PFSK-1 (cell line): Measurements from ENCODE around the gene RPS6KA2.

ENCODE experiments used
- FOXP2 ChIP-seq: optimal IDR thresholded peaks from 2 replicates; pipeline ENCODE3; 2011; ENCODE audit warnings: borderline replicate concordance, control low read depth, inconsistent platforms; ENCODE audit not compliant: insufficient read depth; ENCODE audit errors: extremely low read length, extremely low read depth
- POLR2AphosphoS5 ChIP-seq: IDR thresholded peaks from 2 replicates; pipeline ENCODE4 v1.6.1; 2012; ENCODE audit warnings: low read depth, mild to moderate bottlenecking, control low read depth, low read length, moderate library complexity
- SIN3A ChIP-seq: IDR thresholded peaks from 2 replicates; pipeline ENCODE4 v1.6.1; 2012; ENCODE audit warnings: mild to moderate bottlenecking, low read length, moderate library complexity, borderline replicate concordance; ENCODE audit not compliant: insufficient read depth
- TAF1 ChIP-seq: IDR thresholded peaks from 2 replicates; pipeline ENCODE4 v1.6.1; 2012; ENCODE audit warnings: low read length, control low read depth, borderline replicate concordance; ENCODE audit not compliant: insufficient read depth
- TF ChIP-seq, protein P1 (sequence below), 2 experiments: IDR thresholded peaks; 2 replicates each; pipeline versions ENCODE4 v1.6.1 to v1.8.0; 2011 to 2012; ENCODE audit warnings: low read depth in 2 of 2, low read length in 2 of 2, control low read depth in 1 of 2, inconsistent platforms in 1 of 2, mild to moderate bottlenecking in 1 of 2, moderate library complexity in 1 of 2; ENCODE audit not compliant: insufficient read depth in 1 of 2

Gene RPS6KA2

DNA sequence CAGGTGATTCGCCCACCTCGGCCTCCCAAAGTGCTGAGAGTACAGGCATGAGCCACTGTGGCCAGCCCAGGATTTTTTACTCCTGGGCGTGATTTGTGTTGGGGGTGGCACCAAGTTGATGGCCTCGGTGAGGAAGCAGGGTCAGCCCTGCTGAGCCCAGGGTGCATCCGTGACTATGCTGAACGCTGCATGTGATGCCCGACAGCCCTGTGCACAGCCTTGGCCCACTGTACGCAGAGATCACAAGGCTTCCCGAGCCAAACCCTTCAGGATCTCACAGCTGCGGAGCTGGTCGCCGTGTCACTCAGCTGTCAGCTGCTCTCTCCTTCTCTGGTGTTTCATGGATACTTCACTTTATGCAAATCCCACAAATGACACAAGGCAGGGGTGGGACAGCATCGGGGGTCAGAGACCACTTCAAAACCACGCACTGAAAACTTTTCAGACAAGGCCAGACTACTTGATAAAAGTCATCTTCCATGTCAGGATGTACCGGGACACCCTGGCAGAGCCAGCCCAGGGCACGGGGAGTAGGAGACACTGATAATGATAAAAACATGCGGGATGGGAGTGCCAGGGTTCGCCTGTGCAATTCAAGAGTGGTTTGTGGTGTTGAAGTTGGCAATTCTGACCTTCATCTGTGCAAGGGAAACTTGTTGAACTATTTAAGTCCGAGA, 31.2 kb upstream of the RPS6KA2 start:
- TF ChIP-seq FOXP2 (no peak), SIN3A (no peak), POLR2AphosphoS5 (no peak), TAF1 (no peak)
- TF ChIP-seq, protein P1, sequence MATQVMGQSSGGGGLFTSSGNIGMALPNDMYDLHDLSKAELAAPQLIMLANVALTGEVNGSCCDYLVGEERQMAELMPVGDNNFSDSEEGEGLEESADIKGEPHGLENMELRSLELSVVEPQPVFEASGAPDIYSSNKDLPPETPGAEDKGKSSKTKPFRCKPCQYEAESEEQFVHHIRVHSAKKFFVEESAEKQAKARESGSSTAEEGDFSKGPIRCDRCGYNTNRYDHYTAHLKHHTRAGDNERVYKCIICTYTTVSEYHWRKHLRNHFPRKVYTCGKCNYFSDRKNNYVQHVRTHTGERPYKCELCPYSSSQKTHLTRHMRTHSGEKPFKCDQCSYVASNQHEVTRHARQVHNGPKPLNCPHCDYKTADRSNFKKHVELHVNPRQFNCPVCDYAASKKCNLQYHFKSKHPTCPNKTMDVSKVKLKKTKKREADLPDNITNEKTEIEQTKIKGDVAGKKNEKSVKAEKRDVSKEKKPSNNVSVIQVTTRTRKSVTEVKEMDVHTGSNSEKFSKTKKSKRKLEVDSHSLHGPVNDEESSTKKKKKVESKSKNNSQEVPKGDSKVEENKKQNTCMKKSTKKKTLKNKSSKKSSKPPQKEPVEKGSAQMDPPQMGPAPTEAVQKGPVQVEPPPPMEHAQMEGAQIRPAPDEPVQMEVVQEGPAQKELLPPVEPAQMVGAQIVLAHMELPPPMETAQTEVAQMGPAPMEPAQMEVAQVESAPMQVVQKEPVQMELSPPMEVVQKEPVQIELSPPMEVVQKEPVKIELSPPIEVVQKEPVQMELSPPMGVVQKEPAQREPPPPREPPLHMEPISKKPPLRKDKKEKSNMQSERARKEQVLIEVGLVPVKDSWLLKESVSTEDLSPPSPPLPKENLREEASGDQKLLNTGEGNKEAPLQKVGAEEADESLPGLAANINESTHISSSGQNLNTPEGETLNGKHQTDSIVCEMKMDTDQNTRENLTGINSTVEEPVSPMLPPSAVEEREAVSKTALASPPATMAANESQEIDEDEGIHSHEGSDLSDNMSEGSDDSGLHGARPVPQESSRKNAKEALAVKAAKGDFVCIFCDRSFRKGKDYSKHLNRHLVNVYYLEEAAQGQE (IDR thresholded peaks at IDR 0.05; ENCODE audit: insufficient read depth in 1 of 2, low read depth in 2 of 2, low read length in 2 of 2) = no peak

GRCh38 chr6:166657531-166657930, 30.5 kb upstream of the RPS6KA2 start:
- no peak for TF ChIP-seq TAF1
- no peak for TF ChIP-seq POLR2AphosphoS5
- no peak for TF ChIP-seq SIN3A
- no peak for TF ChIP-seq FOXP2
- TF ChIP-seq, protein P1 (IDR thresholded peaks at IDR 0.05; ENCODE audit: insufficient read depth in 1 of 2, low read depth in 2 of 2, low read length in 2 of 2) = no peak

DNA sequence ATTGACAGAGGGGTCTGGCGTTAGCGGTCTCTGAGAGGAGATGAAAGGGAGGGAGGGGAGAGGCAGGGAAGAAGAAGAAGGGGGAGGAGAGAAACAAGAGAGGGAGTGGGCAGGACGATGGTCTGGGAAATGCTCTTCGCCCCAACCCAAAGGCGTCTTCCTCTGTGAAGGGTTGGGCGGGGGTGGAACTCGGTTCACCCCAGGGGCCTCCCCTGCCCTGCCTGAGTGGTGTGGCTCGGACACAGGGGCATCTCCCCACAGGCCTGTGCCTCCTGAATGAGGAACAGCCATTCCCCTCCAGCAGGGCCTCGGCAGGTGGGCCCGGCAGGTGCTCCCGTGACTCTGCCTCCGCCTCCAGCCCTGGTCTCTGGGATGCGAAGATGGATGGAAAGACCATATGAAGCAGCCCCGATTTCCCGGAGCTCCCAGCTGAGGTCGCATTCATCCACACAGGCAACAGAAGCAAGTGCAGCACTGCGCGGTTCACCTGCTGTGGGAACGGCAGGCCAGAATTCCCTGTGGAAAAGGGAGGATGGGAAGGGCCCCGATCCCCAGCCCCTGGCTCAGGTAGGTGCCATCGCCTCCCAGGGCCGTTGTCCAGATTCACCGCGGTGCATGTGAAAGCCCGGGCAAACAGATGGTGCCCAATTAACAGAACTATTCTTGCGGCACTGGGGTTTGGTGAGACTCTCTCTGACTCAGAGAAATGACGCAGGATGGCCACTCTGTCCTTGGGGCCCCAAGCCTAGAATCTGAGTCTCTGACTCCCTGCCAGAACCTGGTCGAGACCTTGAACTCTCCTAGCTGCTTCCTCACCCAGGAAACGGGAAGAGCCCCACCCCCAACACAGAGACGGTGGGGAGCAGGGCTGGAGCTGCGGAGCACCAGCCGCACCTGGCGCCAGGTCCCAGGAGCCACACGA, 29.4 kb upstream of the RPS6KA2 start:
- TF ChIP-seq TAF1 = no peak
- TF ChIP-seq POLR2AphosphoS5 = no peak
- TF ChIP-seq FOXP2 = no peak
- TF ChIP-seq, protein P1 (IDR thresholded peaks at IDR 0.05; ENCODE audit: insufficient read depth in 1 of 2, low read depth in 2 of 2, low read length in 2 of 2) = no peak
- TF ChIP-seq SIN3A = no peak

DNA sequence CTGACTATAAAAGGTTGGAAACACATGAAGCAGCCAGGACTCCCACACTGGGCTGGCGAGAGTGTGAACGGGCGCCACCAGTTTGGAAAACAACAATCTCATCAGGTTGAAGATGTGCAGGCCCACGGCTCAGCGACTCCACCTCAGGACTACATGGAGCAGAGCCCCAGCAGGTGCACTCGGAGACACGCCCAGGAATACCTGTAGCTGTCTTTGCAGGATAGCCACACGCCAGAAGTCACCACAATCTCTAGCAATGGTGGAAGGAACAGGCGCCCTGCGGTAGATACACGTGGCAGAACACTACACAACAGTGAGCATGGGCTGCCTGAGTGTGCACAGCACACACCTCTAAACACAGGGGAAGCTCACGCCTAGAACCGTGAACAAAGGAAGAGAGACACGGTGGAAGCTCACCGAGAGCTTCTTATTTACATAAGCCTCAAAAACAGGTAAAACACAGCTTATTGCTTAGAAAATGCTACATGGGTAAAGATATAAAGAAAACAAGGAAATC, 28.7 kb upstream of the RPS6KA2 start:
- TF ChIP-seq, protein P1 (IDR thresholded peaks at IDR 0.05; ENCODE audit: insufficient read depth in 1 of 2, low read depth in 2 of 2, low read length in 2 of 2) = no peak
- no peak for TF ChIP-seq TAF1
- TF ChIP-seq SIN3A = no peak
- TF ChIP-seq FOXP2 = no peak
- TF ChIP-seq POLR2AphosphoS5 = no peak
